Fibroblast of lung (primary cell): ENCODE data around the gene HCFC1R1.

Experiments
- EZH2 ChIP-seq: IDR thresholded peaks from 2 replicates; pipeline ENCODE4 v1.5.1; 2012; ENCODE audit warnings: low read length, control low read depth, mild to moderate bottlenecking; ENCODE audit errors: missing control alignments
- TF ChIP-seq, protein P1 (sequence below), 2 donors: IDR thresholded peaks in 1 of 2; conservative IDR thresholded peaks in 1 of 2; 1 replicate in 1 of 2; 2 replicates in 1 of 2; pipeline ENCODE4 v1.5.1; 2011 to 2012; ENCODE audit warnings: low read length in 2 of 2, control low read depth in 1 of 2, inconsistent platforms in 1 of 2, low read depth in 1 of 2, mild to moderate bottlenecking in 1 of 2

- TF ChIP-seq, protein P1, sequence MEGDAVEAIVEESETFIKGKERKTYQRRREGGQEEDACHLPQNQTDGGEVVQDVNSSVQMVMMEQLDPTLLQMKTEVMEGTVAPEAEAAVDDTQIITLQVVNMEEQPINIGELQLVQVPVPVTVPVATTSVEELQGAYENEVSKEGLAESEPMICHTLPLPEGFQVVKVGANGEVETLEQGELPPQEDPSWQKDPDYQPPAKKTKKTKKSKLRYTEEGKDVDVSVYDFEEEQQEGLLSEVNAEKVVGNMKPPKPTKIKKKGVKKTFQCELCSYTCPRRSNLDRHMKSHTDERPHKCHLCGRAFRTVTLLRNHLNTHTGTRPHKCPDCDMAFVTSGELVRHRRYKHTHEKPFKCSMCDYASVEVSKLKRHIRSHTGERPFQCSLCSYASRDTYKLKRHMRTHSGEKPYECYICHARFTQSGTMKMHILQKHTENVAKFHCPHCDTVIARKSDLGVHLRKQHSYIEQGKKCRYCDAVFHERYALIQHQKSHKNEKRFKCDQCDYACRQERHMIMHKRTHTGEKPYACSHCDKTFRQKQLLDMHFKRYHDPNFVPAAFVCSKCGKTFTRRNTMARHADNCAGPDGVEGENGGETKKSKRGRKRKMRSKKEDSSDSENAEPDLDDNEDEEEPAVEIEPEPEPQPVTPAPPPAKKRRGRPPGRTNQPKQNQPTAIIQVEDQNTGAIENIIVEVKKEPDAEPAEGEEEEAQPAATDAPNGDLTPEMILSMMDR (conservative IDR thresholded peaks at IDR 0.05 in 1 of 2, IDR thresholded peaks at IDR 0.05 in 1 of 2; ENCODE audit: low read depth in 1 of 2, low read length in 2 of 2), result no peak
- no peak for TF ChIP-seq EZH2
These were observed 35.9 kb downstream of the HCFC1R1 start for GRCh38 chr16:2987833-2988232.
